PC-9 (cell line): ENCODE measurements around the gene ARIH2. TPM values are rescaled to one million over a fixed set of nuclear protein-coding genes. Genes with fewer than 3 reads are reported as not detected.

ENCODE experiments used
- BruUV-seq: library from RNA; stranded (reverse); fragments of 400-500 nt; replicated peaks from 2 replicates; lab custom pipeline; 2021; lab: Mats Ljungman, UMichigan
- CTCF ChIA-PET: fragments of 300-600 bp; sonication (Branson Sonifier 250); formaldehyde crosslinking; loops from one replicate; lab custom pipeline; 2022; ENCODE audit warnings: antibody characterized with exemption; lab: Charles Lee
- POLR2A ChIA-PET: fragments of 300-600 bp; sonication (Branson Sonifier 250); formaldehyde crosslinking; loops from one replicate; lab custom pipeline; 2022; ENCODE audit warnings: antibody characterized with exemption; ENCODE audit not compliant: unreplicated experiment; lab: Charles Lee
- DNase-seq, 2 experiments: peaks; one replicate each; pipeline versions ENCODE4 v3.0.0 to v3.0.0-alpha.2; 2015 to 2022; ENCODE audit warnings: mixed read lengths in 1 of 2
- H2AFZ ChIP-seq: fragments of 200-600 bp; sonication (generic); 2 replicates; pipeline ENCODE4 v1.8.1; 2017; ENCODE audit warnings: antibody characterized with exemption
- H3F3A ChIP-seq: fragments of 200-600 bp; sonication (generic); 2 replicates; pipeline ENCODE4 v1.8.1; 2017; ENCODE audit warnings: antibody characterized with exemption, mild to moderate bottlenecking, low read depth; ENCODE audit not compliant: insufficient read depth
- H3K27ac ChIP-seq: fragments of 200-600 bp; sonication (generic); 2 replicates; pipeline ENCODE4 v1.6.1; 2016; ENCODE audit warnings: mixed run types
- H3K27me3 ChIP-seq: fragments of 200-600 bp; sonication (generic); 2 replicates; pipeline ENCODE4 v1.6.1; 2016; ENCODE audit warnings: low read depth, mixed run types; ENCODE audit not compliant: insufficient read depth
- H3K36me3 ChIP-seq: fragments of 200-600 bp; sonication (generic); 2 replicates; pipeline ENCODE4 v1.6.1; 2016; ENCODE audit warnings: low read depth, mixed run types
- H3K4me1 ChIP-seq: fragments of 200-600 bp; sonication (generic); replicated peaks from 2 replicates; pipeline ENCODE4 v1.6.1; 2016; ENCODE audit warnings: mixed run types; ENCODE audit not compliant: insufficient read depth
- H3K4me2 ChIP-seq: fragments of 200-600 bp; sonication (generic); 2 replicates; pipeline ENCODE4 v1.6.1; 2017; ENCODE audit warnings: mixed run types
- H3K4me3 ChIP-seq: fragments of 200-600 bp; sonication (generic); 2 replicates; pipeline ENCODE4 v1.6.1; 2016; ENCODE audit warnings: mixed run types
- H3K79me2 ChIP-seq: fragments of 200-600 bp; sonication (generic); 2 replicates; pipeline ENCODE4 v1.6.1; 2017; ENCODE audit warnings: low read depth, mixed run types
- H3K9me2 ChIP-seq: fragments of 200-600 bp; sonication (generic); 2 replicates; pipeline ENCODE4 v1.8.1; 2017; ENCODE audit warnings: mild to moderate bottlenecking; ENCODE audit not compliant: insufficient read depth
- H3K9me3 ChIP-seq: fragments of 200-600 bp; sonication (generic); 2 replicates; pipeline ENCODE4 v1.8.1; 2016; ENCODE audit warnings: low read depth; ENCODE audit not compliant: insufficient read depth
- H4K20me1 ChIP-seq: fragments of 200-600 bp; sonication (generic); 2 replicates; pipeline ENCODE4 v1.8.1; 2017; ENCODE audit not compliant: insufficient read depth
- EZH2 ChIP-seq: fragments of 200-600 bp; sonication (generic); IDR thresholded peaks from 2 replicates; pipeline ENCODE4 v1.8.0; 2017; ENCODE audit warnings: antibody characterized with exemption, low read depth
- intact Hi-C: fragments of 100-400 bp; cut with micrococcal nuclease; formaldehyde crosslinking; loops from one replicate; pipeline ENCODE4 v1.10.0; 2022; ENCODE audit not compliant: unreplicated experiment
- total RNA-seq: library from RNA; stranded (reverse); gene quantifications from 2 replicates; pipeline ENCODE4 v1.2.3, GENCODE V29; 2021
- TF ChIP-seq, protein P1 (sequence below): fragments of 200-600 bp; sonication (generic); conservative IDR thresholded peaks from 2 replicates; pipeline ENCODE4 v1.6.1; 2017; ENCODE audit warnings: mixed run types, antibody characterized with exemption, mild to moderate bottlenecking, moderate library complexity

ARIH2 gene
- total RNA-seq, 1 experiment from 2014 or later, result 86.1 TPM

DNA sequence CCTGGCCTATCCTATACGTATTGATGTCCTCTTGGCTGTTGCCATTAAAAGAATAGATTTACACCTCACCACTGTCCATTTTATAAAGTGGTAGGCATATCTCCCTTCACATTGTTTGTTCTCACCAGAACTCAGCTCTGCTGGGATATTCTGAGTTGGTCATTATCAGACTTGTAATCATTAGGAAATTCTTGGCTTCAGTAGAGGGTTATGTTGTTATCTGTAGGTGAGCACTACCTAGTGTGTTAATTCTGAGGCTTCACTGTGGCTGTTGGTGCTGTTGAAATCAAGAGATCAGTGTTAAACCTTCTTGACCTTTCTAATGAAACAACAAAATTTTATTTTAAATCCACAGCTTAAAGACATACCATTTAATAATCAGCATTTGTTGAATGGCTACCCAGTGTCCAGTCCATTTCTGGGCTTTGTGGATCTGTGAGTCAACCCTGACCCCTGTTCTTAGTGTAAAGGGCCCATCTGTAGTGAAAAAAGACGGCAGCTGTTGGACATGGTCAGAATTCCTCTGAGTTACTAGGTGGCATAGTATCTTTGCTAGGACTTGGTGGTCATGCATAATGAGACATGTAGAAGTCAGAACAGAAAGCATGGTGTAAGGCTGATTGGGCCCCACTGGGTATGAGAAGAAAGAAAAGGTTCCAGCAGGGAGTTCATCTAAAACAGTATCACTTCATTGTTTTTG is 38.5 kb downstream of the ARIH2 start:
- 0 out of 2 replicates have a peak, but pooled peaks cover 13% of the 10 kb centered on the region for H3K79me2 ChIP-seq

DNA sequence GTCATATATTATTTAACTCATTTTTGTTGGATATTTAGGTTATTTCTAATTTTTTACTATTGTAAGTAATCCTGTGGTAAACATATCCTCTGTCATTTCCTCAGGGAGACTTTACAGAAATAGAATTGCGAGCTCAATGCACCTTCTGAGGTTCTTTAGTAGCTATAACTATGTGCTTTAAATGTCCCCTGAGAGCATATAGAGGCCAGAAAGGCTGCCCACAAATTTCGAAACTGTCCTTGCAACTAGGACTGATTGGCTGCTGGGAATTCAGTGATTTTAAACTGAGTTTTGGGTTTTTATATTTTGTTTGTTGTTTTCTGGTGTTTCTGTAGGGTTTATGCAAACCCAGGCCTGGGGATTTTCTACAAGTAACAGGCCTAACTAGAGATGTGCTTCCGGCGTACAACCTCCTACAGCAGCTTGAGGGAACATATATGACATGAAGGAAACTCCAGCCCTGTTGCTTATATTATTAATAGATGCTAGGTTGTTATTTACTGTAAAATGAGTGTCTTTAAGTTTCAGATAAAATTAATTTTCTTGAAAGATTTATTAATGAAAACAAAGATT is 42.3 kb downstream of the ARIH2 start:
- H3K4me2 ChIP-seq, result no peak overlapping the region
- ChIA-PET POLR2A (interaction anchor here (0.5 kb wide), 1 partner anchor 20 kb away, joined by 4 read pairs; no protein-coding TSS in a partner anchor), CTCF (no interaction called here)
- TF ChIP-seq EZH2, result no peak
- TF ChIP-seq, protein P1, sequence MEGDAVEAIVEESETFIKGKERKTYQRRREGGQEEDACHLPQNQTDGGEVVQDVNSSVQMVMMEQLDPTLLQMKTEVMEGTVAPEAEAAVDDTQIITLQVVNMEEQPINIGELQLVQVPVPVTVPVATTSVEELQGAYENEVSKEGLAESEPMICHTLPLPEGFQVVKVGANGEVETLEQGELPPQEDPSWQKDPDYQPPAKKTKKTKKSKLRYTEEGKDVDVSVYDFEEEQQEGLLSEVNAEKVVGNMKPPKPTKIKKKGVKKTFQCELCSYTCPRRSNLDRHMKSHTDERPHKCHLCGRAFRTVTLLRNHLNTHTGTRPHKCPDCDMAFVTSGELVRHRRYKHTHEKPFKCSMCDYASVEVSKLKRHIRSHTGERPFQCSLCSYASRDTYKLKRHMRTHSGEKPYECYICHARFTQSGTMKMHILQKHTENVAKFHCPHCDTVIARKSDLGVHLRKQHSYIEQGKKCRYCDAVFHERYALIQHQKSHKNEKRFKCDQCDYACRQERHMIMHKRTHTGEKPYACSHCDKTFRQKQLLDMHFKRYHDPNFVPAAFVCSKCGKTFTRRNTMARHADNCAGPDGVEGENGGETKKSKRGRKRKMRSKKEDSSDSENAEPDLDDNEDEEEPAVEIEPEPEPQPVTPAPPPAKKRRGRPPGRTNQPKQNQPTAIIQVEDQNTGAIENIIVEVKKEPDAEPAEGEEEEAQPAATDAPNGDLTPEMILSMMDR, result no peak
- H2AFZ ChIP-seq, result no peak overlapping the region
- no peaks in the 10 kb centered on the region; the same call in 1 of the 2 replicates for H3F3A ChIP-seq
- H3K27me3 ChIP-seq, result no peaks in the 10 kb centered on the region
- H3K4me1 ChIP-seq, result no peaks in the 10 kb centered on the region
- no peaks in the 10 kb centered on the region for H3K9me3 ChIP-seq
- intact Hi-C loops, result no loop called here
- no peak overlapping the region for H3K27ac ChIP-seq
- no peaks in the 10 kb centered on the region for H3K9me2 ChIP-seq
- peaks cover 21% of the 10 kb centered on the region for H4K20me1 ChIP-seq
- DNase-seq, result no peak
- no peaks in the 10 kb centered on the region; the same call in 1 of the 2 replicates for H3K36me3 ChIP-seq
- BruUV-seq, result no TSS peak
- no peaks in the 10 kb centered on the region for H3K79me2 ChIP-seq
- no peak overlapping the region for H3K4me3 ChIP-seq

More for the DNA sequence above, 38.5 kb downstream of the ARIH2 start:
- H4K20me1 ChIP-seq, result peaks cover 16% of the 10 kb centered on the region
- no peak overlapping the region for H3K27ac ChIP-seq
- no peaks in the 10 kb centered on the region; the same call in 1 of the 2 replicates for H3K36me3 ChIP-seq
- TF ChIP-seq, protein P1, result no peak
- TF ChIP-seq EZH2, result no peak
- H3F3A ChIP-seq, result peaks cover 3% of the 10 kb centered on the region; the same call in 1 of the 2 replicates
- no peak overlapping the region for H3K4me3 ChIP-seq
- POLR2A ChIA-PET, result interaction anchor here (0.6 kb wide), 2 partner anchors 108 to 131 kb away, joined by 3 to 8 read pairs; no protein-coding TSS in a partner anchor
- CTCF ChIA-PET, result no interaction called here
- H3K27me3 ChIP-seq, result no peaks in the 10 kb centered on the region
- no peaks in the 10 kb centered on the region for H3K4me1 ChIP-seq
- no peaks in the 10 kb centered on the region for H3K9me2 ChIP-seq
- DNase-seq, result no peak
- no peak overlapping the region for H3K4me2 ChIP-seq
- BruUV-seq, result no TSS peak
- no peaks in the 10 kb centered on the region for H3K9me3 ChIP-seq
- intact Hi-C loops, result loop anchor here (10.0 kb wide), 1 partner anchor 212 kb away; no protein-coding TSS in a partner anchor
- no peak overlapping the region for H2AFZ ChIP-seq

DNA sequence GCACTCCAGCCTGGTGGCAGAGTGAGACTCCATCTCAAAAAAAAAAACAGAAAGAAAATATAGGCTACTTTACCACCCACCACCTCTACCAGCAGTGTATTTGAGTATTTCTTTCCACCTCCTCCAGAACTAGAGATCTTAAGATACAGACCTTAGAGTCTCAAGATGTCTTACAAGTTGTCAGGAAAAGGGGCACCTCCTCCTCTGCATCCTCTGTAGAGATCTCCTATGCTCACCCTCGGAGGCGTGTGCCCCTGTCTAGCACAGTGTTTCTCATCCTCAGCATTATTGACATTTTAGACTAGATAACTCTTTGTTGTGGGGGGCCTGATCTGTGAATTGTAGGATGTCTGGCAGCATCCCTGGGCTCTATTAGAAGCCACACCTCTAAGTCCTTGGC is 43.7 kb downstream of the ARIH2 start:
- intact Hi-C loops, result no loop called here
- CTCF ChIA-PET, result no interaction called here

More for the DNA sequence above, 43.7 kb downstream of the ARIH2 start:
- no peaks in the 10 kb centered on the region; the same call in 1 of the 2 replicates for H3K36me3 ChIP-seq
- TF ChIP-seq, protein P1, result no peak
- TF ChIP-seq EZH2, result no peak
- no peaks in the 10 kb centered on the region for H3K9me2 ChIP-seq
- POLR2A ChIA-PET, result no interaction called here
- no peak overlapping the region for H2AFZ ChIP-seq
- peaks cover 21% of the 10 kb centered on the region for H4K20me1 ChIP-seq
- no peaks in the 10 kb centered on the region; the same call in 1 of the 2 replicates for H3F3A ChIP-seq
- H3K4me3 ChIP-seq, result no peak overlapping the region
- no peaks in the 10 kb centered on the region for H3K4me1 ChIP-seq
- no peaks in the 10 kb centered on the region for H3K79me2 ChIP-seq
- BruUV-seq, result no TSS peak
- no peaks in the 10 kb centered on the region for H3K27me3 ChIP-seq
- no peaks in the 10 kb centered on the region for H3K9me3 ChIP-seq
- H3K27ac ChIP-seq, result no peak overlapping the region
- no peak overlapping the region for H3K4me2 ChIP-seq
- DNase-seq, result no peak
